Keratinocyte (primary cell): Measurements from ENCODE around the gene HIF1A. TPM values are rescaled to one million over a fixed set of nuclear protein-coding genes. Genes with fewer than 3 reads are reported as not detected.

Experiments
- DNase-seq: peaks from one replicate; pipeline ENCODE4 v3.0.0-alpha.2; 2011; ENCODE audit warnings: low read depth, missing footprints, low spot score
- FAIRE-seq: peaks from 2 replicates; lab custom pipeline; 2011; peaks lifted over from hg19 to GRCh38; lab: Jason Lieb, UNC
- H2AFZ ChIP-seq: 2 replicates; pipeline ENCODE4 v1.6.0; 2012; ENCODE audit warnings: low read length, control low read depth, inconsistent platforms; ENCODE audit not compliant: control insufficient read depth
- H3K27ac ChIP-seq: 2 replicates; pipeline ENCODE4 v1.5.1; 2011; ENCODE audit warnings: low read length; ENCODE audit not compliant: control insufficient read depth, insufficient read depth
- H3K27me3 ChIP-seq: 3 replicates; pipeline ENCODE4 v1.6.0; 2011; ENCODE audit warnings: low read length; ENCODE audit not compliant: control insufficient read depth, insufficient read depth; ENCODE audit errors: extremely low read depth
- H3K36me3 ChIP-seq, 2 experiments: 2 replicates in 1 of 2; 3 replicates in 1 of 2; pipeline ENCODE4 v1.5.1; 2011; ENCODE audit warnings: low read length in 2 of 2, mild to moderate bottlenecking in 1 of 2; ENCODE audit not compliant: control insufficient read depth in 2 of 2, insufficient read depth in 2 of 2; ENCODE audit errors: extremely low read depth in 1 of 2
- H3K4me1 ChIP-seq: 3 replicates; pipeline ENCODE4 v1.5.1; 2011; ENCODE audit warnings: low read length; ENCODE audit not compliant: control insufficient read depth, insufficient read depth; ENCODE audit errors: extremely low read depth
- H3K4me2 ChIP-seq: 3 replicates; pipeline ENCODE4 v1.6.0; 2011; ENCODE audit warnings: low read depth, low read length; ENCODE audit not compliant: control insufficient read depth, insufficient read depth; ENCODE audit errors: extremely low read depth
- H3K4me3 ChIP-seq, 3 experiments: fragments of 200-600 bp in 1 of 3; sonication (generic) in 1 of 3; 2 replicates in 2 of 3; 3 replicates in 1 of 3; pipeline ENCODE4 v1.5.1; 2011 to 2016; ENCODE audit warnings: low read length in 3 of 3, mild to moderate bottlenecking in 3 of 3, control low read depth in 2 of 3, inconsistent platforms in 1 of 3, low read depth in 1 of 3, mixed read lengths in 1 of 3, mixed run types in 1 of 3, moderate library complexity in 1 of 3; ENCODE audit not compliant: control insufficient read depth in 2 of 3, insufficient read depth in 2 of 3; ENCODE audit errors: extremely low read depth in 1 of 3
- H3K79me2 ChIP-seq: 2 replicates; pipeline ENCODE4 v1.6.0; 2012; ENCODE audit warnings: low read length; ENCODE audit not compliant: control insufficient read depth, insufficient read depth
- H3K9ac ChIP-seq: 3 replicates; pipeline ENCODE4 v1.6.0; 2011; ENCODE audit warnings: low read length; ENCODE audit not compliant: control insufficient read depth, insufficient read depth; ENCODE audit errors: extremely low read depth
- H3K9me1 ChIP-seq: 3 replicates; pipeline ENCODE4 v1.6.0; 2011; ENCODE audit warnings: low read length; ENCODE audit not compliant: control insufficient read depth, insufficient read depth; ENCODE audit errors: extremely low read depth
- H3K9me3 ChIP-seq: 2 replicates; pipeline ENCODE4 v1.5.1; 2012; ENCODE audit warnings: low read depth, low read length; ENCODE audit not compliant: control insufficient read depth
- H4K20me1 ChIP-seq: 3 replicates; pipeline ENCODE4 v1.6.0; 2011; ENCODE audit warnings: low read length; ENCODE audit not compliant: control insufficient read depth, insufficient read depth; ENCODE audit errors: extremely low read depth
- EZH2 ChIP-seq: IDR thresholded peaks from one replicate; pipeline ENCODE4 v1.6.1; 2012; ENCODE audit warnings: inconsistent platforms, mild to moderate bottlenecking, low read length, moderate library complexity
- dilution Hi-C: fragments of 300-500 bp; cut with MboI; formaldehyde crosslinking; loops from one replicate; pipeline ENCODE4 v1.7.0; 2020; ENCODE audit warnings: low sequenced_read_pairs; ENCODE audit not compliant: extremely low pct_ligation_motif_present
- polyA plus RNA-seq, 5 experiments: library from polyadenylated mRNA; depleted of rRNA in 3 of 5; stranded (reverse) in 3 of 5; stranded (forward) in 1 of 5; unstranded in 1 of 5; fragments of >200 nt; gene quantifications; 1 replicate in 1 of 5; 2 replicates in 3 of 5; 3 replicates in 1 of 5; pipeline versions ENCODE4 v1.2.1 to v1.2.3, GENCODE V29; 2011 to 2012; ENCODE audit warnings: missing spikeins in 2 of 5, low read depth in 1 of 5, low replicate concordance in 1 of 5
- TF ChIP-seq, protein P1 (sequence below), 3 experiments: IDR thresholded peaks in 1 of 3; conservative IDR thresholded peaks in 1 of 3; optimal IDR thresholded peaks in 1 of 3; 2 replicates in 2 of 3; 3 replicates in 1 of 3; pipeline versions ENCODE3 to v1.5.1; 2011; ENCODE audit warnings: low read length in 3 of 3, mild to moderate bottlenecking in 3 of 3, moderate library complexity in 2 of 3, control low read depth in 1 of 3, inconsistent platforms in 1 of 3; ENCODE audit not compliant: insufficient read depth in 2 of 3; ENCODE audit errors: extremely low read depth in 1 of 3

HIF1A gene
- polyA plus RNA-seq, 1 donor (not counting 4 experiments of a cell fraction or from before 2014, with no cell fraction given): 202 TPM

GRCh38 chr14:61694039-61694438 is 1.3 kb upstream of the HIF1A start:
- Histone ChIP-seq H3K27me3 (no peaks in the 10 kb centered on the region), H4K20me1 (peaks cover 14% of the 10 kb centered on the region), H3K27ac (no peak overlapping the region), H3K4me2 (no peak overlapping the region), H3K4me1 (peaks cover 16% of the 10 kb centered on the region), H3K9me1 (no peaks in the 10 kb centered on the region), H3K9ac (no peak overlapping the region), H3K79me2 (peaks cover 37% of the 10 kb centered on the region), H3K4me3 (no peak overlapping the region), H3K36me3 (no peaks in the 10 kb centered on the region), H2AFZ (no peak overlapping the region), H3K9me3 (no peaks in the 10 kb centered on the region)
- dilution Hi-C loops: no loop called here
- TF ChIP-seq, protein P1, sequence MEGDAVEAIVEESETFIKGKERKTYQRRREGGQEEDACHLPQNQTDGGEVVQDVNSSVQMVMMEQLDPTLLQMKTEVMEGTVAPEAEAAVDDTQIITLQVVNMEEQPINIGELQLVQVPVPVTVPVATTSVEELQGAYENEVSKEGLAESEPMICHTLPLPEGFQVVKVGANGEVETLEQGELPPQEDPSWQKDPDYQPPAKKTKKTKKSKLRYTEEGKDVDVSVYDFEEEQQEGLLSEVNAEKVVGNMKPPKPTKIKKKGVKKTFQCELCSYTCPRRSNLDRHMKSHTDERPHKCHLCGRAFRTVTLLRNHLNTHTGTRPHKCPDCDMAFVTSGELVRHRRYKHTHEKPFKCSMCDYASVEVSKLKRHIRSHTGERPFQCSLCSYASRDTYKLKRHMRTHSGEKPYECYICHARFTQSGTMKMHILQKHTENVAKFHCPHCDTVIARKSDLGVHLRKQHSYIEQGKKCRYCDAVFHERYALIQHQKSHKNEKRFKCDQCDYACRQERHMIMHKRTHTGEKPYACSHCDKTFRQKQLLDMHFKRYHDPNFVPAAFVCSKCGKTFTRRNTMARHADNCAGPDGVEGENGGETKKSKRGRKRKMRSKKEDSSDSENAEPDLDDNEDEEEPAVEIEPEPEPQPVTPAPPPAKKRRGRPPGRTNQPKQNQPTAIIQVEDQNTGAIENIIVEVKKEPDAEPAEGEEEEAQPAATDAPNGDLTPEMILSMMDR (optimal IDR thresholded peaks at IDR 0.05 in 1 of 3, IDR thresholded peaks at IDR 0.05 in 1 of 3, conservative IDR thresholded peaks at IDR 0.05 in 1 of 3; ENCODE audit: extremely low read depth in 1 of 3, insufficient read depth in 2 of 3, low read length in 3 of 3): no peak
- no peak for TF ChIP-seq EZH2
- FAIRE-seq (no peak), DNase-seq (no peak)

DNA sequence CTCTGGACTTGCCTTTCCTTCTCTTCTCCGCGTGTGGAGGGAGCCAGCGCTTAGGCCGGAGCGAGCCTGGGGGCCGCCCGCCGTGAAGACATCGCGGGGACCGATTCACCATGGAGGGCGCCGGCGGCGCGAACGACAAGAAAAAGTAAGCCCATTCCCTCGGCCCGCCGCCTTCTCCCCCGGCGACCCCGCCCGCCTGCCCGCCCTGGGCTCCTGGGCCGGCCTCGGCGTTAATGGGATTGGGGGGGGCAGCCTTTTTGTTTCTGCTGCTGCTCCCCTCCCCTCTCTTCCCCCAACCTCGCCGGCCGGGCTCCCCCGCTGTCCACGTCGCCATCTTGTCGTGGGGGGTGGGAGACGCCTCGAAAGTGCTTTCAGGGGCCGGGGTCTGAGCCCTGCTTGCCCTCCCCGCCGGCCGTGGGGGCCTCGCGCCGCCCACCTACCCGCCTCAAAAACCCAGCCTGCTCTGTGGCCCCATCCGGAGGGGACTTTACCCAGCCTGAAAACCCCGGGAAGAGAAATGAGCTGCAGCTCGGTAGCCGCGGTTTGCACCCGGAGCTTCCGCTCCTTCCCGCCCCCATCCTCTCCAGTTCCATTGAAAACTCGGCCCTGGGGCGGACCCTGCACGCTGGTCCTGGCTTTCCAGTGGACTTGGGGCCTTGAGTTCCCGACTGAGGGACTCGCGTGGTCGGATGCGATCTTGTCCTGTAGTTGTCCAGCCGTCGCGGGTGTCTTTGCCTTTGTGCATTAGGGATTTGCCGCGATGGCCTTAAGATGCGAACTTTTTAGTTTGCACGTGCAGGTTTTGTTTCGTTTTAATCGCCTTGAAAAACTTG is 598 bp downstream of the HIF1A start:
- dilution Hi-C loops: no loop called here
- H3K36me3 ChIP-seq: no peaks in the 10 kb centered on the region
- no peaks in the 10 kb centered on the region for H3K27me3 ChIP-seq
- H3K4me2 ChIP-seq: peak overlapping the region; percentile 84
- peaks cover 22% of the 10 kb centered on the region for H3K4me1 ChIP-seq
- H3K9me1 ChIP-seq: no peaks in the 10 kb centered on the region
- H3K27ac ChIP-seq: peak overlapping the region; percentile 93
- peaks cover 56% of the 10 kb centered on the region for H3K79me2 ChIP-seq
- TF ChIP-seq EZH2: no peak
- TF ChIP-seq, protein P1 (optimal IDR thresholded peaks at IDR 0.05 in 1 of 3, IDR thresholded peaks at IDR 0.05 in 1 of 3, conservative IDR thresholded peaks at IDR 0.05 in 1 of 3; ENCODE audit: extremely low read depth in 1 of 3, insufficient read depth in 2 of 3, low read length in 3 of 3): no peak
- H3K4me3 ChIP-seq: peak overlapping the region; percentile 95 to 100 (median 97)
- H3K9ac ChIP-seq: peak overlapping the region; percentile 96
- DNase-seq: no peak
- H2AFZ ChIP-seq: peak overlapping the region; percentile 31
- H4K20me1 ChIP-seq: peaks cover 14% of the 10 kb centered on the region
- no peak for FAIRE-seq
- H3K9me3 ChIP-seq: no peaks in the 10 kb centered on the region
